Breast epithelium (tissue), 4 donors: ENCODE measurements around the gene PRF1. TPM values are rescaled to one million over a fixed set of nuclear protein-coding genes. Genes with fewer than 3 reads are reported as not detected.

ENCODE experiments used
- DNase-seq, 2 donors: peaks; one replicate each; pipeline ENCODE4 v3.0.0-alpha.2; 2019; ENCODE audit warnings: low spot score in 2 of 2
- H3K27ac ChIP-seq, 2 donors: fragments of 200-600 bp; sonication (generic) in 1 of 2; one replicate each; pipeline ENCODE4 v1.5.1; 2016 to 2019; ENCODE audit warnings: mild to moderate bottlenecking in 1 of 2
- H3K27me3 ChIP-seq, 2 donors: fragments of 200-600 bp; sonication (generic) in 1 of 2; one replicate each; pipeline versions ENCODE4 v1.5.1 to v1.6.0; 2017 to 2019; ENCODE audit warnings: control low read depth in 1 of 2, mild to moderate bottlenecking in 1 of 2
- H3K36me3 ChIP-seq: fragments of 200-600 bp; one replicate; pipeline ENCODE4 v1.5.1; 2019
- H3K4me1 ChIP-seq, 2 donors: fragments of 200-600 bp; sonication (generic); one replicate each; pipeline ENCODE4 v1.5.1; 2016 to 2019; ENCODE audit warnings: control low read depth in 1 of 2
- H3K4me3 ChIP-seq, 3 donors: fragments of 200-600 bp; sonication (generic); 1 replicate in 2 of 3; 2 replicates in 1 of 3; pipeline ENCODE4 v1.5.1; 2016 to 2019; ENCODE audit warnings: mild to moderate bottlenecking in 3 of 3, moderate library complexity in 2 of 3
- H3K9me3 ChIP-seq, 2 donors: fragments of 200-600 bp; sonication (generic) in 1 of 2; one replicate each; pipeline ENCODE4 v1.5.1; 2016 to 2019; ENCODE audit warnings: control low read depth in 1 of 2
- POLR2A ChIP-seq: fragments of 450-650 bp; IDR thresholded peaks from one replicate; pipeline ENCODE4 v1.6.1; 2016; ENCODE audit warnings: antibody characterized with exemption, mild to moderate bottlenecking, moderate library complexity
- POLR2AphosphoS5 ChIP-seq, 3 donors: sonication (generic); formaldehyde crosslinking; IDR thresholded peaks; one replicate each; pipeline ENCODE4 v1.6.1; 2017; ENCODE audit warnings: antibody characterized with exemption in 3 of 3
- intact Hi-C: fragments of 100-400 bp; cut with DNase I; formaldehyde crosslinking; loops from one replicate; pipeline ENCODE4 v1.15.1; 2023; ENCODE audit warnings: low total_unique reads
- total RNA-seq, 3 donors: library from RNA; depleted of rRNA; stranded (reverse); fragments of >200 nt; gene quantifications; one replicate each; pipeline ENCODE4 v1.1.0, GENCODE V29; 2016
- TF ChIP-seq, protein P1 (sequence below), 3 donors: fragments of 450-650 bp; IDR thresholded peaks; one replicate each; pipeline ENCODE4 v1.5.1; 2016 to 2017; ENCODE audit warnings: antibody characterized with exemption in 3 of 3, mild to moderate bottlenecking in 3 of 3, moderate library complexity in 3 of 3

The PRF1 gene
- 1 to 10 TPM; 2.2 to 4.3 (median 2.2) TPM for total RNA-seq

DNA sequence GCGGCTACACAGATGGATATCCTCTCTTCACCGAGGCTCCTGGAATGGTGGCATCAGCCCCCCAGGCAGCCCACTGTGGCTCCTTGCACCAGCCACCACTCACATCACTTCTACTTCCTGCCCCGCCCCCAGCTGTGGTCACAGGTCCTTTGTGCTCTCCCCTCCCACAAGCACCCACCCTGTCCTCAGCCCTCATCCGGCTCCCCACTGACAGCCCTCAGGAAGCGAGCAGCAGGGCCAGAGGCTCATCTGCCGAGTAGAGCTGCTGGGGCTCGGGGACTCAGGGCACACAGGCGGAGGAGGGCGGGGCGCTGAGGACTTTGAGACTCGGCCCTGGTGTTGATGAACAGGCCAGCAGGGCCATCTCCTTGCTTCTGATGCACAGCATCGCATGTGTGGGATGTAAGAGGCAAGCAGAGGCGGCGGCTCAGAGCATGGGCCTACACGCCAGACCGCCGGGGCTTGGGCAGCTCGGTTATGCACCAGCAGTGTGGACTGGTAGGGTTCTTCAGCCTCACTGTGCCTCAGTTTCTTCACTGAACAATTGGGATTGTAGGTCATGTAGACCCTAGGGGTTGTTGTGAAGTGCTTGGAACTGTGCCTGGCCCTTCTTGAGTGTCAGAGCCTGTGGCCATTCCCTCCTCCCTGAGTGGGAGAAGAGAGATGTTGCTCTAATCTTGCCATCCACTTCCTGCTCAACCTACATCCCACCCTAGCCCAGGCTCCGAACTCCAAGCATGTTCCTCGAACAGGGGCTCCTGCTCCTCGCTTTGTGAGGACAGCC lies at the start of gene PRF1:
Gene PRF1, minus strand, starts transcription at position 77 of the 784 bp plus-strand sequence. CDS start 1,839 bp downstream, outside the sequence.
- Histone ChIP-seq H3K36me3 (no peaks in the 10 kb centered on the region), H3K4me1 (no peaks in the 10 kb centered on the region), H3K27me3 (no peaks in the 10 kb centered on the region), H3K27ac (no peak within 1 kb of the TSS), H3K9me3 (no peaks in the 10 kb centered on the region), H3K4me3 (peak within 1 kb of the TSS in 1 of 3 donors; percentile 21)
- intact Hi-C loops, result no loop called here
- TF ChIP-seq POLR2AphosphoS5 (IDR thresholded peaks at IDR 0.05) (no peak), POLR2A (no peak)
- TF ChIP-seq, protein P1, sequence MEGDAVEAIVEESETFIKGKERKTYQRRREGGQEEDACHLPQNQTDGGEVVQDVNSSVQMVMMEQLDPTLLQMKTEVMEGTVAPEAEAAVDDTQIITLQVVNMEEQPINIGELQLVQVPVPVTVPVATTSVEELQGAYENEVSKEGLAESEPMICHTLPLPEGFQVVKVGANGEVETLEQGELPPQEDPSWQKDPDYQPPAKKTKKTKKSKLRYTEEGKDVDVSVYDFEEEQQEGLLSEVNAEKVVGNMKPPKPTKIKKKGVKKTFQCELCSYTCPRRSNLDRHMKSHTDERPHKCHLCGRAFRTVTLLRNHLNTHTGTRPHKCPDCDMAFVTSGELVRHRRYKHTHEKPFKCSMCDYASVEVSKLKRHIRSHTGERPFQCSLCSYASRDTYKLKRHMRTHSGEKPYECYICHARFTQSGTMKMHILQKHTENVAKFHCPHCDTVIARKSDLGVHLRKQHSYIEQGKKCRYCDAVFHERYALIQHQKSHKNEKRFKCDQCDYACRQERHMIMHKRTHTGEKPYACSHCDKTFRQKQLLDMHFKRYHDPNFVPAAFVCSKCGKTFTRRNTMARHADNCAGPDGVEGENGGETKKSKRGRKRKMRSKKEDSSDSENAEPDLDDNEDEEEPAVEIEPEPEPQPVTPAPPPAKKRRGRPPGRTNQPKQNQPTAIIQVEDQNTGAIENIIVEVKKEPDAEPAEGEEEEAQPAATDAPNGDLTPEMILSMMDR (IDR thresholded peaks at IDR 0.05), result no peak
- DNase-seq, result peak in 1 of 2 donors; percentile 26

DNA sequence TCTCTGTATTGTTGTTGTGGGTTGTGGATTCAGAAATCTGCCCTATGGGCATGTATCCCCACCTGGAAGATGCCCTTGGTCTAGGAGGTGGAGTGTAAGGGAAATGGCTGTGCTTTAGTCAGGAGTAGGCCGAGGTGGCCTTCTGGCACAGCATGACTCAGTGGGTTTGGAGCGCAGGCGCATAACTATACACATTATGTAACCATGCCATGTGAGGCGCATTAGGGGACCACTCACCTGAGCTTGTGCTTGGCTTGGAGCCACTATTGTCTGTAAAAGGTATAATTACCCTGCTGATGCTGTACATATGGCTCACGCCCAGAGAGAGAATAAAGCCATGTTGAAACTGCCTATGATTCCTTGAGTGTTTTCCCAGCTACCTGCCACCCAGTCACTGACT lies 49.1 kb upstream of the PRF1 start:
- no peaks in the 10 kb centered on the region for H3K36me3 ChIP-seq
- DNase-seq, result no peak
- H3K27me3 ChIP-seq, result no peaks in the 10 kb centered on the region
- intact Hi-C loops, result no loop called here
- no peak overlapping the region for H3K27ac ChIP-seq
- no peak overlapping the region for H3K4me3 ChIP-seq
- TF ChIP-seq POLR2A (no peak), POLR2AphosphoS5 (IDR thresholded peaks at IDR 0.05) (no peak)
- TF ChIP-seq, protein P1 (IDR thresholded peaks at IDR 0.05), result no peak
- H3K9me3 ChIP-seq, result peaks cover 12 to 44% of the 10 kb centered on the region in 2 donors
- H3K4me1 ChIP-seq, result no peaks in the 10 kb centered on the region

DNA sequence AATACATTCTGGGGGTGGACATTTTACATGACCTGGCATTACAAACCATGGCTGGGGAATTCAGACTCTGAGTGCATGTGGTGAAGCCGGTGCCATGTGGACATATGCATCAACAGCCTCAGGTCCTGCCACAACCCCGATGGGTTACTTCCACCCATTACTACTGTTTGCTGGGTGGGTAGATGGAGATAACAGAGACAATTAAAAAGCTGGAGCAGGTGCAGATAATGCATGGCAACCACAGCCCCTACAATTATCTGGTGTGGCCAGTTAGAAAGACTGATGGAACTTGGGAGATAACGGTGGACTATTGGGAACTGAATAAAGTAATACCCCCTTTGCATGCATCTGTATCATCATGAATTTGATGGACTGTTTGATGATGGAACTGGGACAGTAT lies 48.2 kb upstream of the PRF1 start:
- no peak overlapping the region for H3K4me3 ChIP-seq
- intact Hi-C loops, result no loop called here
- DNase-seq, result no peak
- peaks cover 12 to 44% of the 10 kb centered on the region in 2 donors for H3K9me3 ChIP-seq
- TF ChIP-seq POLR2A (no peak), POLR2AphosphoS5 (IDR thresholded peaks at IDR 0.05) (no peak)
- TF ChIP-seq, protein P1 (IDR thresholded peaks at IDR 0.05), result no peak
- H3K27me3 ChIP-seq, result no peaks in the 10 kb centered on the region
- H3K36me3 ChIP-seq, result no peaks in the 10 kb centered on the region
- no peak overlapping the region for H3K27ac ChIP-seq
- no peaks in the 10 kb centered on the region for H3K4me1 ChIP-seq

DNA sequence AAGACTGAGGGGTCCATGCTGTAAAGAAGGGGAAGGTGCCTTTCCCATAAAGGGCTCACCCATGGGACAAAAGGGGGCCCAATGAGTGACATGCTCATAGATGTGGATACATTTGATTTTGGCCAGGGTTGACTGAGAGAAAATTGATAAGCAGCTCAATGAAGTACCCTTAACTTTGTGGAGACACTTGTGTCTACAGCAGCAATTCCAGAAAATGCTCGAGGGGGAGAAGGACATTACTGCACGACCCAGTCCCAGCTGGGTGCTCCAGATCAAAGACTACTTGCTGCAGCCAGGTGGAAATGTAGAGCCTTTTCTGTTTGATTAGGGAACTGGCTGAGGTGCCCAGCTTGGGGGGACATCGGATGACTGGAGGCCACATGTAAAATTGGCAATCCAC lies 47.6 kb upstream of the PRF1 start:
- no peak for DNase-seq
- peaks cover 12 to 44% of the 10 kb centered on the region in 2 donors for H3K9me3 ChIP-seq
- no peak overlapping the region for H3K27ac ChIP-seq
- intact Hi-C loops, result no loop called here
- no peaks in the 10 kb centered on the region for H3K36me3 ChIP-seq
- no peak for TF ChIP-seq POLR2AphosphoS5 (IDR thresholded peaks at IDR 0.05)
- TF ChIP-seq, protein P1 (IDR thresholded peaks at IDR 0.05), result no peak
- TF ChIP-seq POLR2A, result no peak
- H3K27me3 ChIP-seq, result no peaks in the 10 kb centered on the region
- no peak overlapping the region for H3K4me3 ChIP-seq
- no peaks in the 10 kb centered on the region for H3K4me1 ChIP-seq

DNA sequence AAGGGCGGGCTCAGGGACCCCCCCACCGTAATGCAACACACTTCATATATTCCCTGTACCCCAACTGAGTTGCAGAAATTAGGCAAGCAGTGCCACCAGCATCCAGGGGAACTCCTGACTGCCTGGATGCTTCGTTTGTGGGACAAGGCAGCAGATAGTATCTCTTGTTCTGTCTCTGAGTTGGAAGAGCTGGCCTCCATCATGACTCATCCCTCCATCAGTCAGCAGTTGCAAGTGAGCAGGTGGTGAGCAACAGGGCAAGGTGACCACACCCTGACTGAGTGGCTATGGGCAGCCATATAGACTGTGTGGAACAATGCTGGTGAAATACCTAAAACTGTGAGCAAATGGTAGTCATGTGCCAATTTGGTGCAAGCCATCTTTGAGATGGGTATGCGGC lies 47.0 kb upstream of the PRF1 start:
- DNase-seq, result no peak
- Histone ChIP-seq H3K36me3 (no peaks in the 10 kb centered on the region), H3K27me3 (no peaks in the 10 kb centered on the region), H3K27ac (no peak overlapping the region), H3K4me1 (no peaks in the 10 kb centered on the region), H3K4me3 (no peak overlapping the region), H3K9me3 (peaks cover 12 to 44% of the 10 kb centered on the region in 2 donors)
- no peak for TF ChIP-seq POLR2AphosphoS5 (IDR thresholded peaks at IDR 0.05)
- TF ChIP-seq POLR2A, result no peak
- TF ChIP-seq, protein P1 (IDR thresholded peaks at IDR 0.05), result no peak
- intact Hi-C loops, result no loop called here
